OCI-LY1 (cell line): ENCODE measurements around the gene C2orf15.

Source experiments
- EZH2 ChIP-seq: fragments of 200-600 bp; sonication (generic), shearing (Covaris generic); IDR thresholded peaks from 2 replicates; pipeline ENCODE4 v1.8.0; 2017; ENCODE audit warnings: borderline replicate concordance, mixed run types, mild to moderate bottlenecking, antibody characterized with exemption, low read length, moderate library complexity, mixed read lengths
- TF ChIP-seq, protein P1 (sequence below): fragments of 200-600 bp; sonication (generic), shearing (Covaris generic); IDR thresholded peaks from 2 replicates; pipeline ENCODE4 v1.5.1; 2017; ENCODE audit warnings: mild to moderate bottlenecking, antibody characterized with exemption, low read length, moderate library complexity, mixed read lengths

DNA sequence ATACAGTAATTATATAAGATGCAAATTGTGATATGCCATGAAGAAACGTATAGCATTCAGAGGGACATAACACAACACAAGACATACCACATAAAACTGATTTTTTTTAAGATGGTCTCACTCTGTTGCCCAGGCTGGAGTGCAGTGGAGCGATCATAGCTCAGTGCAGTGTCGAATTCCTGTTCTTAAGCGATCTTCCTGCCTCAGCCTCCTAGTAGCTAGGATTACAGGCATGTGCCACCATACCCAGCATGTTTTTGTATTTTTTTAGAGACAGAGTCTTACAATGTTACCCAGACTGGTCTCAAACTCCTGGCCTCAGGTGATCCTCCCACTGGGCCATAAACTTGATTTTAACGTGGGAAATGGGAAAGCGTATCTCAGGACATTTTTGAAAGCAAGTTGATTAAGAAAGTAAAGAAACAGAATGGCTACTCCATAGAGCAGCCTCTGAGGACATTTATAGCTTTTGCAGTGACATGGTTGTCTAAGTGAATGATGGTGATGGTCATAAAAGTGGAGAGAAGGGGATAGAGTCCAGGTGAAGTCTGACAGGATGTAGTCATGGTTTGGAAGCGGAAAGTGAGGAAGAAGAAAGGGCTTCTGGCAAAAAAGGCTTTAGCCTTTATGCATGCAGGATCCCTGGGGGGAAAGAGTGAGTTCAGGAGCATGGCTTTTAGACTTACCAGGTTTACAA is 10.8 kb downstream of the C2orf15 start:
- TF ChIP-seq, protein P1, sequence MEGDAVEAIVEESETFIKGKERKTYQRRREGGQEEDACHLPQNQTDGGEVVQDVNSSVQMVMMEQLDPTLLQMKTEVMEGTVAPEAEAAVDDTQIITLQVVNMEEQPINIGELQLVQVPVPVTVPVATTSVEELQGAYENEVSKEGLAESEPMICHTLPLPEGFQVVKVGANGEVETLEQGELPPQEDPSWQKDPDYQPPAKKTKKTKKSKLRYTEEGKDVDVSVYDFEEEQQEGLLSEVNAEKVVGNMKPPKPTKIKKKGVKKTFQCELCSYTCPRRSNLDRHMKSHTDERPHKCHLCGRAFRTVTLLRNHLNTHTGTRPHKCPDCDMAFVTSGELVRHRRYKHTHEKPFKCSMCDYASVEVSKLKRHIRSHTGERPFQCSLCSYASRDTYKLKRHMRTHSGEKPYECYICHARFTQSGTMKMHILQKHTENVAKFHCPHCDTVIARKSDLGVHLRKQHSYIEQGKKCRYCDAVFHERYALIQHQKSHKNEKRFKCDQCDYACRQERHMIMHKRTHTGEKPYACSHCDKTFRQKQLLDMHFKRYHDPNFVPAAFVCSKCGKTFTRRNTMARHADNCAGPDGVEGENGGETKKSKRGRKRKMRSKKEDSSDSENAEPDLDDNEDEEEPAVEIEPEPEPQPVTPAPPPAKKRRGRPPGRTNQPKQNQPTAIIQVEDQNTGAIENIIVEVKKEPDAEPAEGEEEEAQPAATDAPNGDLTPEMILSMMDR: no peak
- TF ChIP-seq EZH2: no peak
